Fibroblast of lung (primary cell): ENCODE data around the gene DDAH1.

Source experiments
- CTCF ChIP-seq, 2 donors: IDR thresholded peaks in 1 of 2; conservative IDR thresholded peaks in 1 of 2; 1 replicate in 1 of 2; 2 replicates in 1 of 2; pipeline ENCODE4 v1.5.1; 2011 to 2012; ENCODE audit warnings: low read length in 2 of 2, control low read depth in 1 of 2, inconsistent platforms in 1 of 2, low read depth in 1 of 2, mild to moderate bottlenecking in 1 of 2
- EZH2 ChIP-seq: IDR thresholded peaks from 2 replicates; pipeline ENCODE4 v1.5.1; 2012; ENCODE audit warnings: low read length, control low read depth, mild to moderate bottlenecking; ENCODE audit errors: missing control alignments

DNA sequence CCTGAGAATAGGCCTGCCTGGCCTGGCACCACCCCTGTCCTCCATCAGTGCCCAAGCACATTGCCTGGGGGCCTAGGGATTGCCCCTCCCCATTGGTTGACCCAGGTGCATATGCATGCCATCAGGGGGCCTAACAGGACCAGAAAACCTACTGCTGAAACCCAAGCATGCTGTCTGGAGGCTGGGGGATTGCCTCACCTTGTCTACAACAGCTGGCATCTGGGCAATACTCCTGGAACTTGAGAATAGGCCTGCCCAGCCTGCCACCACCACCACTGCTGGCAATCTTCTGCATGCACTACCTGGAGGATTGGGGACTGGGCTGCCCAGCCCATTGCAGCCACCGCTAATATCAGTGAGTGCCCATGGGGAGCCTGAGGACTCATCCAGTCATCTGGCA, 132.4 kb downstream of the DDAH1 start:
- TF ChIP-seq EZH2, result no peak
- no peak for TF ChIP-seq CTCF (conservative IDR thresholded peaks at IDR 0.05 in 1 of 2, IDR thresholded peaks at IDR 0.05 in 1 of 2; ENCODE audit: low read depth in 1 of 2, low read length in 2 of 2)
